Measurements from ENCODE around the gene GPRC5C.
"Not testable (repeated sequence)": the region's sequence is repeated elsewhere in the genome, so short reads cannot be mapped to it uniquely, and the experiment has no call there.

GRCh38 chr17:74488276-74488675, 56.4 kb downstream of the GPRC5C start:
- not testable (repeated sequence) for TF ChIP-seq CTCF (IDR thresholded peaks at IDR 0.05); EP300 (IDR thresholded peaks at IDR 0.05); POLR2A (IDR thresholded peaks at IDR 0.05; ENCODE audit: low read depth)

Data from esophagus muscularis mucosa (tissue), 4 donors.